Ovary (tissue), 3 donors: ENCODE results near the gene AKR1C8.

ENCODE experiments used
- CTCF ChIP-seq, 3 donors: fragments of 450-650 bp in 2 of 3; fragments of 200-600 bp in 1 of 3; IDR thresholded peaks; one replicate each; pipeline versions ENCODE4 v1.5.1 to v1.8.0; 2016 to 2022; ENCODE audit warnings: antibody characterized with exemption in 3 of 3, mild to moderate bottlenecking in 1 of 3
- EP300 ChIP-seq: sonication (generic); formaldehyde crosslinking; IDR thresholded peaks from one replicate; pipeline ENCODE4 v1.6.1; 2017; ENCODE audit warnings: antibody characterized with exemption
- POLR2A ChIP-seq: fragments of 450-650 bp; IDR thresholded peaks from one replicate; pipeline ENCODE4 v1.6.1; 2017; ENCODE audit warnings: antibody characterized with exemption, mild to moderate bottlenecking, moderate library complexity
- donor health status: DM: no; HTN: no; CAD: no.

GRCh38 chr10:5151076-5151475, 33.9 kb downstream of the AKR1C8 start:
- TF ChIP-seq CTCF (IDR thresholded peaks at IDR 0.05) (no peak), POLR2A (no peak), EP300 (no peak)
